DOHH2 (cell line): Measurements from ENCODE around the gene PITPNC1.
"Not testable (repeated sequence)": the region's sequence is repeated elsewhere in the genome, so short reads cannot be mapped to it uniquely, and the experiment has no call there.

Experiments
- H3F3A ChIP-seq: fragments of 200-600 bp; sonication (generic), shearing (Covaris generic); 2 replicates; pipeline ENCODE4 v1.6.0; 2016; ENCODE audit warnings: antibody characterized with exemption, mild to moderate bottlenecking; ENCODE audit not compliant: control insufficient read depth, insufficient read depth
- H3K27ac ChIP-seq: fragments of 200-600 bp; sonication (generic); 2 replicates; pipeline ENCODE4 v1.5.1; 2014; ENCODE audit warnings: low read depth, mild to moderate bottlenecking, low read length, moderate library complexity
- H3K27me3 ChIP-seq: fragments of 200-600 bp; sonication (generic); 2 replicates; pipeline ENCODE4 v1.6.1; 2014; ENCODE audit warnings: mild to moderate bottlenecking, low read length, mixed read lengths; ENCODE audit not compliant: control insufficient read depth
- H3K36me3 ChIP-seq: fragments of 200-600 bp; sonication (generic); 2 replicates; pipeline ENCODE4 v1.6.1; 2014; ENCODE audit warnings: mild to moderate bottlenecking, low read length, moderate library complexity, mixed read lengths; ENCODE audit not compliant: control insufficient read depth
- H3K4me1 ChIP-seq: fragments of 200-600 bp; sonication (generic); 2 replicates; pipeline ENCODE4 v1.6.1; 2014; ENCODE audit warnings: mild to moderate bottlenecking, low read length, mixed read lengths; ENCODE audit not compliant: control insufficient read depth
- H3K4me2 ChIP-seq: fragments of 200-600 bp; sonication (generic); 2 replicates; pipeline ENCODE4 v1.6.0; 2014; ENCODE audit warnings: mild to moderate bottlenecking, low read length, moderate library complexity
- H3K4me3 ChIP-seq: fragments of 200-600 bp; sonication (generic); 2 replicates; pipeline ENCODE4 v1.5.1; 2014; ENCODE audit warnings: mild to moderate bottlenecking, low read length, mixed read lengths
- H3K79me2 ChIP-seq: fragments of 200-600 bp; sonication (generic); 2 replicates; pipeline ENCODE4 v1.6.1; 2014; ENCODE audit warnings: mild to moderate bottlenecking, low read length, mixed read lengths; ENCODE audit not compliant: control insufficient read depth
- H3K9me2 ChIP-seq: fragments of 200-600 bp; sonication (generic); replicated peaks from 2 replicates; pipeline ENCODE4 v1.6.1; 2014; ENCODE audit warnings: mild to moderate bottlenecking, low read length, mixed read lengths; ENCODE audit not compliant: control insufficient read depth
- H3K9me3 ChIP-seq: fragments of 200-600 bp; sonication (generic); 2 replicates; pipeline ENCODE4 v1.6.1; 2014; ENCODE audit warnings: antibody characterized with exemption, low read length, mixed read lengths; ENCODE audit not compliant: control insufficient read depth, insufficient read depth
- H4K20me1 ChIP-seq: fragments of 200-600 bp; sonication (generic); 2 replicates; pipeline ENCODE4 v1.6.0; 2014; ENCODE audit warnings: low read depth, mild to moderate bottlenecking, antibody characterized with exemption, low read length, moderate library complexity; ENCODE audit not compliant: control insufficient read depth, insufficient read depth
- EZH2phosphoT487 ChIP-seq: fragments of 200-600 bp; sonication (generic); IDR thresholded peaks from 2 replicates; pipeline ENCODE4 v1.6.1; 2017; ENCODE audit warnings: borderline replicate concordance, mild to moderate bottlenecking, antibody characterized with exemption, low read length, moderate library complexity, mixed read lengths
- TF ChIP-seq, protein P1 (sequence below): fragments of 200-600 bp; sonication (generic); IDR thresholded peaks from one replicate; pipeline ENCODE4 v1.5.1; 2014; ENCODE audit warnings: antibody characterized with exemption, mild to moderate bottlenecking, low read depth, low read length; ENCODE audit not compliant: poor library complexity, severe bottlenecking

The PITPNC1 gene

DNA sequence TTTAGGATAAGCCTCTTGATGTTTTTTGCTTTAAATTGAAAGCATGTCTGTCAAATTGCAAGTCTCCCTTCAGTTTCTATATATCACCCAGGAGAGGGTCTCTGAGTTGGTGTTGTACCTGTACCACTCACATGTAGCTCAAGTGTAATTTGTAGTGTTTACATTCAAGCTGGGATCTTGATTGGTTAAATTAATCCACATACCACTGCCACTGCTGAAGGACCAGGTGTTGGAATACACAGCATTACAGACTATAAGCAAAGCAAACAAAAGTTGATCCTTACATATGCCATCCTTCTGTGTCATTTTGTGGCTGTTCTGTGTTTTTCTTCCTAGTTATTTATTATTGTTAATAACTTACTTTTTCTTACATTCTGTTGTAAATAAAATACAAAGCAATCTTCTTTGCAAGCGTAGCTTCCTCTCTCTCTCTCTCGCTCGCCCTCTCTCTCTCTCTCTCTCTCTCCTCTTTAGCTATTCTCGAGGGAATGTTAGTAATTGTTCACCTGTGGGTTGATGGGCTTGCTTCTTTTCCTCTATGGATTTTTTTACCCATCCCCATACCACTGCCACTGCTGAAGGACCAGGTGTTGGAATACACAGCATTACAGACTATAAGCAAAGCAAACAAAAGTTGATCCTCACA lies 319.9 kb downstream of the PITPNC1 start:
- H3F3A ChIP-seq: no peaks in the 10 kb centered on the region
- no peaks in the 10 kb centered on the region for H4K20me1 ChIP-seq
- TF ChIP-seq, protein P1, sequence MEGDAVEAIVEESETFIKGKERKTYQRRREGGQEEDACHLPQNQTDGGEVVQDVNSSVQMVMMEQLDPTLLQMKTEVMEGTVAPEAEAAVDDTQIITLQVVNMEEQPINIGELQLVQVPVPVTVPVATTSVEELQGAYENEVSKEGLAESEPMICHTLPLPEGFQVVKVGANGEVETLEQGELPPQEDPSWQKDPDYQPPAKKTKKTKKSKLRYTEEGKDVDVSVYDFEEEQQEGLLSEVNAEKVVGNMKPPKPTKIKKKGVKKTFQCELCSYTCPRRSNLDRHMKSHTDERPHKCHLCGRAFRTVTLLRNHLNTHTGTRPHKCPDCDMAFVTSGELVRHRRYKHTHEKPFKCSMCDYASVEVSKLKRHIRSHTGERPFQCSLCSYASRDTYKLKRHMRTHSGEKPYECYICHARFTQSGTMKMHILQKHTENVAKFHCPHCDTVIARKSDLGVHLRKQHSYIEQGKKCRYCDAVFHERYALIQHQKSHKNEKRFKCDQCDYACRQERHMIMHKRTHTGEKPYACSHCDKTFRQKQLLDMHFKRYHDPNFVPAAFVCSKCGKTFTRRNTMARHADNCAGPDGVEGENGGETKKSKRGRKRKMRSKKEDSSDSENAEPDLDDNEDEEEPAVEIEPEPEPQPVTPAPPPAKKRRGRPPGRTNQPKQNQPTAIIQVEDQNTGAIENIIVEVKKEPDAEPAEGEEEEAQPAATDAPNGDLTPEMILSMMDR: no peak
- TF ChIP-seq EZH2phosphoT487: no peak
- no peaks in the 10 kb centered on the region for H3K79me2 ChIP-seq
- H3K9me3 ChIP-seq: no peaks in the 10 kb centered on the region
- no peak overlapping the region for H3K27ac ChIP-seq
- H3K27me3 ChIP-seq: no peaks in the 10 kb centered on the region; the same call in 1 of the 2 replicates
- H3K4me3 ChIP-seq: no peak overlapping the region
- H3K4me2 ChIP-seq: no peak overlapping the region
- H3K9me2 ChIP-seq: no peaks in the 10 kb centered on the region
- H3K4me1 ChIP-seq: no peaks in the 10 kb centered on the region
- H3K36me3 ChIP-seq: no peaks in the 10 kb centered on the region

DNA sequence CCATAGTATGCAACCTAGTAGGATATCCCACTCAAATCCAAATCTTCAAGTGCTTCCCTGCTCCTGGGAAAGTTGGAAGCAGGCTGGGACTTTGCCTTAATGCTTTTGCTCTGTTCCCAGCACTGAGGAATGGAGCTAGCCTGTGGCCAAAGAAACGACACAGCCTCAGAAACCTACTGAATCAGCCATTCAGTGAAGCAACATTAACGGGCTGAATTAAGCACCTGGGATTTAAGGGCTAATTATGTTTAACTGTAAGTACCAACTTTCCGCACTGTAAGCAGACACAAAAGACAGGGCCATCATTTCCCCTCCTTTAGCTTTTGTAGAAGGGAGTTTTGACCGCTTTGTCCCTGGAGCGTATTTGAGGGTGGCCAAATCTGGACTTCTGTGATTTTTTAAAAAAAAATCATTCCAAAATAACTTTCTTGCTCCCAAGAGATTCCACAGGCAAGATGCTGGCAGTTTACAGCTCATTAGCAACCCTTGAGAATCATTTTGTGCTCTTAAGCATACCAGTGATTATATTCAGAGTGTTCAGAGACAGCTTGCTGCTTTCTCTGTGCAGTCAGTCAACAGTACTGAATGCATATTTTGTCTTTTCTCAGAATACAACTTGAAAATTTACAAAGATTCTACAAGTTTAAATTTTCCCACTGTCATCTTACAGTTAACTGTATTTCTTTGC lies 323.1 kb downstream of the PITPNC1 start:
- Histone ChIP-seq H3K9me3 (no peaks in the 10 kb centered on the region), H3K4me1 (no peaks in the 10 kb centered on the region), H4K20me1 (no peaks in the 10 kb centered on the region), H3K27me3 (no peaks in the 10 kb centered on the region; the same call in 1 of the 2 replicates), H3K4me3 (no peak overlapping the region), H3K79me2 (no peaks in the 10 kb centered on the region), H3F3A (no peaks in the 10 kb centered on the region), H3K27ac (no peak overlapping the region), H3K4me2 (no peak overlapping the region), H3K9me2 (no peaks in the 10 kb centered on the region), H3K36me3 (no peaks in the 10 kb centered on the region)
- TF ChIP-seq, protein P1: no peak
- no peak for TF ChIP-seq EZH2phosphoT487

DNA sequence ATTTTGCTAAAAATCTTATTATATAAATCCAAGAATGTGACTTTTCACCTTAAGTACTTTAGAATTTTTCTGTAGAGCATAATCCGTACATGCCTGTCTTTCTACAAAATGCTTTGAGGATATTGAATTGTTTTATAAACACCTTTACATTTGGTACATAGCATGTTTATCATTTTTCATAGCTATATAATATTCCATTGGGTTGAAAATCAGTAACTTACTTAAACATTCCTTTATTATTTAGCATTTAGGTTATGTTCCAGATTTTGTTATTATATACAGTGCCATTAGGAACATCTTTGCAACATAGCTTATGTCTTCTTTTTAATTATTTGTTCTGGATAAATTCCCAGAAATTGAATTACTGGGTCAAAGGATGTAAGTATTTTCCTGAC lies 323.6 kb downstream of the PITPNC1 start:
- no peaks in the 10 kb centered on the region for H3K9me3 ChIP-seq
- H3F3A ChIP-seq: no peaks in the 10 kb centered on the region
- H3K4me3 ChIP-seq: no peak overlapping the region
- H3K9me2 ChIP-seq: no peaks in the 10 kb centered on the region
- no peak for TF ChIP-seq EZH2phosphoT487
- TF ChIP-seq, protein P1: no peak
- no peak overlapping the region for H3K4me2 ChIP-seq
- H3K4me1 ChIP-seq: no peaks in the 10 kb centered on the region
- no peaks in the 10 kb centered on the region for H3K36me3 ChIP-seq
- no peaks in the 10 kb centered on the region for H4K20me1 ChIP-seq
- no peak overlapping the region for H3K27ac ChIP-seq
- no peaks in the 10 kb centered on the region; the same call in 1 of the 2 replicates for H3K27me3 ChIP-seq
- no peaks in the 10 kb centered on the region for H3K79me2 ChIP-seq

DNA sequence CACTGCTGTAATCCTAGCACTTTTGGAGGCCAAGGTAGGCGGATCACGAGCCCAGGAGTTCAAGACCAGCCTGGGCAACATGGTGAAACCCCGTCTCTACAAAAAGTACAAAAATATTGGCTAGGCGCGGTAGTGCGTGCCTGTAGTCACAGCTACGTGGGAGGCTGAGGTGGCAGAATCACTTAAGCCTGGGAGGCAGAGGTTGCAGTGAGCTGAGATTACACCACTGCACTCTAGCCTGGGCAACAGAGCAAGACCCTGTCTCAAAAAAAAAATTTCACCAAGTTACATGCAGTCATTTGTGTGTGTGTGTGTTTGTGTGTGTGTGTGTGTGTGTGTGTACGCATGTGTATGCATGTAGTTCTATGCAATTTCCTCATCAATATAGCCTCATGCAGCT lies 325.8 kb downstream of the PITPNC1 start:
- H3K9me2 ChIP-seq, H3K27me3 ChIP-seq, H4K20me1 ChIP-seq, H3K4me1 ChIP-seq, H3F3A ChIP-seq, H3K4me3 ChIP-seq, H3K4me2 ChIP-seq, H3K9me3 ChIP-seq, H3K79me2 ChIP-seq, H3K36me3 ChIP-seq, H3K27ac ChIP-seq: not testable (repeated sequence)
